ENCODE measurements around the gene NPB.

NPB gene

GRCh38 chr17:81869221-81870130 lies 32.6 kb upstream of the NPB start:
- peak; percentile 64 for DNase-seq

GRCh38 chr17:81870131-81870980 lies 31.7 kb upstream of the NPB start:
- DNase-seq: peak; percentile 62

- DNase-seq: no peak
Observed at GRCh38 chr17:81870981-81871386, 31.1 kb upstream of the NPB start, which contains the start of gene ARHGDIA. Gene ARHGDIA, minus strand, starts transcription at chr17:81871337. Its CDS starts 1,407 bp downstream, at chr17:81869930.

GRCh38 chr17:81871387-81872230 lies 30.4 kb upstream of the NPB start:
- peak; percentile 97 for DNase-seq

GRCh38 chr17:81877569-81877968 lies 24.5 kb upstream of the NPB start:
- no peak for DNase-seq

- no peak for DNase-seq
Observed at GRCh38 chr17:81878294-81878693, 23.7 kb upstream of the NPB start.

GRCh38 chr17:81879121-81879520 lies 22.9 kb upstream of the NPB start:
- DNase-seq: no peak

GRCh38 chr17:81884520-81884919 lies 17.5 kb upstream of the NPB start:
- DNase-seq: no peak

GRCh38 chr17:81884968-81885367 lies 17.1 kb upstream of the NPB start:
- DNase-seq: no peak

- DNase-seq: no peak
Observed at GRCh38 chr17:81885454-81885853, 16.6 kb upstream of the NPB start.

- DNase-seq: no peak
Observed at GRCh38 chr17:81885869-81886548, 16.0 kb upstream of the NPB start.

- DNase-seq: no peak
Observed at GRCh38 chr17:81888105-81888987, 13.7 kb upstream of the NPB start.

GRCh38 chr17:81888988-81889595 lies 12.9 kb upstream of the NPB start:
- no peak for DNase-seq

- no peak for DNase-seq
Observed at GRCh38 chr17:81889602-81890001, 12.4 kb upstream of the NPB start.

GRCh38 chr17:81890447-81891302 lies 11.4 kb upstream of the NPB start:
- peak; percentile 46 for DNase-seq

GRCh38 chr17:81891303-81891552 lies 10.8 kb upstream of the NPB start:
- DNase-seq: no peak

- no peak for DNase-seq
Observed at GRCh38 chr17:81895400-81895799, 6.6 kb upstream of the NPB start.

- no peak for DNase-seq
Observed at GRCh38 chr17:81898029-81898866, 3.8 kb upstream of the NPB start.

- no peak for DNase-seq
Observed at GRCh38 chr17:81898885-81899284, 3.2 kb upstream of the NPB start.

All from stimulated activated CD4-positive, alpha-beta T cell treated with anti-CD3 and anti-CD28 coated beads, Interleukin-15, amount 100 ng/mL, for 24 hours (primary cell).